T-helper 17 cell (primary cell): ENCODE data around the gene CACNA1F. TPM values are rescaled to one million over a fixed set of nuclear protein-coding genes. Genes with fewer than 3 reads are reported as not detected.
A peak's percentile ranks its signal among the peaks of the same experiment; 100 is the strongest.

ENCODE experiments used
- ATAC-seq: fragments of 150-1000 bp; cut with Tn5 transposase; 2 replicates; pipeline ENCODE4 v1.10.0; 2021; ENCODE audit warnings: mild to moderate bottlenecking, moderate library complexity
- DNase-seq, 3 donors: peaks; one replicate each; pipeline versions ENCODE4 v3.0.0 to v3.0.0-alpha.2; 2020 to 2021
- H3K9me3 ChIP-seq: one replicate; pipeline ENCODE4 v1.7.0; 2013; ENCODE audit warnings: low read length, mild to moderate bottlenecking; ENCODE audit not compliant: control insufficient read depth, poor library complexity, severe bottlenecking
- H3K27ac Mint-ChIP-seq: one replicate; pipeline ENCODE4 v1.8.0; 2022; ENCODE audit warnings: mild to moderate bottlenecking, moderate library complexity, mixed read lengths
- H3K27me3 Mint-ChIP-seq: one replicate; pipeline ENCODE4 v1.8.0; 2022; ENCODE audit warnings: mixed read lengths
- H3K36me3 Mint-ChIP-seq: one replicate; pipeline ENCODE4 v1.8.0; 2022; ENCODE audit warnings: low read depth, mixed read lengths
- H3K4me1 Mint-ChIP-seq: one replicate; pipeline ENCODE4 v1.8.0; 2022; ENCODE audit warnings: mild to moderate bottlenecking, mixed read lengths
- H3K4me3 Mint-ChIP-seq: one replicate; pipeline ENCODE4 v1.8.0; 2022; ENCODE audit warnings: mild to moderate bottlenecking, moderate library complexity, mixed read lengths
- total RNA-seq, 4 donors: library from RNA in 2 of 4; stranded (reverse) in 2 of 4; gene quantifications; one replicate each; pipeline ENCODE4 v1.2.3 and lab custom pipeline; 2022 to 2026

Gene CACNA1F
- under 1 TPM; 0.47 to 0.67 TPM for total RNA-seq
- 1.2 to 2.2 reads per million in 2 donors for total RNA-seq (lab: John Stamatoyannopoulos, UW)

GRCh38 chrX:49233176-49233575, at the start of gene CACNA1F:
CACNA1F (minus strand) TSS chrX:49233340; CDS start chrX:49233309, 31 bp downstream.
- ATAC-seq, result no peak
- no peak within 1 kb of the TSS for H3K27ac Mint-ChIP-seq
- H3K4me1 Mint-ChIP-seq, result peaks cover 22% of the 10 kb centered on the region
- DNase-seq, result no peak
- H3K27me3 Mint-ChIP-seq, result no peaks in the 10 kb centered on the region
- no peak within 1 kb of the TSS for H3K4me3 Mint-ChIP-seq
- no peaks in the 10 kb centered on the region for H3K36me3 Mint-ChIP-seq
- no peaks in the 10 kb centered on the region for H3K9me3 ChIP-seq

- H3K27me3 Mint-ChIP-seq, result no peaks in the 10 kb centered on the region
- ATAC-seq, result no peak
- DNase-seq, result no peak
- H3K9me3 ChIP-seq, result no peaks in the 10 kb centered on the region
- no peak overlapping the region for H3K27ac Mint-ChIP-seq
- H3K4me1 Mint-ChIP-seq, result peaks cover 24% of the 10 kb centered on the region
- no peak overlapping the region for H3K4me3 Mint-ChIP-seq
- no peaks in the 10 kb centered on the region for H3K36me3 Mint-ChIP-seq
Observed at GRCh38 chrX:49282647-49283011, 49.5 kb upstream of the CACNA1F start.

GRCh38 chrX:49278081-49278480, 44.9 kb upstream of the CACNA1F start:
- no peaks in the 10 kb centered on the region for H3K27me3 Mint-ChIP-seq
- no peak for DNase-seq
- peak overlapping the region; percentile 91 for H3K27ac Mint-ChIP-seq
- no peak for ATAC-seq
- H3K9me3 ChIP-seq, result no peaks in the 10 kb centered on the region
- H3K4me3 Mint-ChIP-seq, result peak overlapping the region; percentile 69
- peaks cover 52% of the 10 kb centered on the region for H3K4me1 Mint-ChIP-seq
- H3K36me3 Mint-ChIP-seq, result peaks cover 2% of the 10 kb centered on the region

- no peak for ATAC-seq
- H3K36me3 Mint-ChIP-seq, result peaks cover 2% of the 10 kb centered on the region
- peak overlapping the region; percentile 69 for H3K4me3 Mint-ChIP-seq
- H3K27me3 Mint-ChIP-seq, result no peaks in the 10 kb centered on the region
- peak overlapping the region; percentile 91 for H3K27ac Mint-ChIP-seq
- no peaks in the 10 kb centered on the region for H3K9me3 ChIP-seq
- peaks cover 53% of the 10 kb centered on the region for H3K4me1 Mint-ChIP-seq
- no peak for DNase-seq
Observed at GRCh38 chrX:49277535-49277830, 44.3 kb upstream of the CACNA1F start.

- no peak for ATAC-seq
- no peaks in the 10 kb centered on the region for H3K9me3 ChIP-seq
- Mint-ChIP-seq H3K36me3 (peaks cover 2% of the 10 kb centered on the region), H3K4me3 (peak overlapping the region; percentile 69), H3K4me1 (peaks cover 51% of the 10 kb centered on the region), H3K27me3 (no peaks in the 10 kb centered on the region), H3K27ac (peak overlapping the region; percentile 91)
- DNase-seq, result no peak
Observed at GRCh38 chrX:49276671-49277534, 43.8 kb upstream of the CACNA1F start.

- DNase-seq (no peak), ATAC-seq (no peak)
- H3K27ac Mint-ChIP-seq, result peak overlapping the region; percentile 32
- peaks cover 54% of the 10 kb centered on the region for H3K4me1 Mint-ChIP-seq
- no peaks in the 10 kb centered on the region for H3K9me3 ChIP-seq
- no peak overlapping the region for H3K4me3 Mint-ChIP-seq
- H3K36me3 Mint-ChIP-seq, result peaks cover 2% of the 10 kb centered on the region
- H3K27me3 Mint-ChIP-seq, result no peaks in the 10 kb centered on the region
Observed at GRCh38 chrX:49276207-49276606, 43.1 kb upstream of the CACNA1F start.

GRCh38 chrX:49273181-49273727, 40.1 kb upstream of the CACNA1F start:
- peaks cover 54% of the 10 kb centered on the region for H3K4me1 Mint-ChIP-seq

GRCh38 chrX:49272421-49272820, 39.3 kb upstream of the CACNA1F start:
- no peak for DNase-seq
- ATAC-seq, result no peak
- Mint-ChIP-seq H3K4me1 (peaks cover 48% of the 10 kb centered on the region), H3K36me3 (peaks cover 2% of the 10 kb centered on the region), H3K27me3 (no peaks in the 10 kb centered on the region), H3K27ac (peak overlapping the region; percentile 49), H3K4me3 (peak overlapping the region; percentile 82)
- H3K9me3 ChIP-seq, result no peaks in the 10 kb centered on the region

More at GRCh38 chrX:49273181-49273727, 40.1 kb upstream of the CACNA1F start:
- no peaks in the 10 kb centered on the region for H3K27me3 Mint-ChIP-seq
- peaks cover 2% of the 10 kb centered on the region for H3K36me3 Mint-ChIP-seq
- no peaks in the 10 kb centered on the region for H3K9me3 ChIP-seq
- peak overlapping the region; percentile 82 for H3K4me3 Mint-ChIP-seq
- peak overlapping the region; percentile 49 for H3K27ac Mint-ChIP-seq
- ATAC-seq (peak; percentile 14), DNase-seq (peak in 1 of 3 donors; percentile 18)

GRCh38 chrX:49271341-49271740, 38.2 kb upstream of the CACNA1F start:
- Mint-ChIP-seq H3K27me3 (no peaks in the 10 kb centered on the region), H3K4me1 (peaks cover 43% of the 10 kb centered on the region), H3K4me3 (peak overlapping the region; percentile 78), H3K36me3 (peaks cover 2% of the 10 kb centered on the region), H3K27ac (peak overlapping the region; percentile 49)
- DNase-seq, result no peak
- no peaks in the 10 kb centered on the region for H3K9me3 ChIP-seq
- ATAC-seq, result no peak

GRCh38 chrX:49270249-49270921, 37.2 kb upstream of the CACNA1F start:
- H3K27ac Mint-ChIP-seq, result peak overlapping the region; percentile 49
- H3K4me1 Mint-ChIP-seq, result peaks cover 36% of the 10 kb centered on the region
- no peak for DNase-seq
- H3K9me3 ChIP-seq, result no peaks in the 10 kb centered on the region
- no peaks in the 10 kb centered on the region for H3K27me3 Mint-ChIP-seq
- no peak for ATAC-seq
- peak overlapping the region; percentile 78 for H3K4me3 Mint-ChIP-seq
- H3K36me3 Mint-ChIP-seq, result peaks cover 2% of the 10 kb centered on the region

- H3K9me3 ChIP-seq, result no peaks in the 10 kb centered on the region
- peak within 1 kb of the TSS; percentile 98 for H3K27ac Mint-ChIP-seq
- H3K27me3 Mint-ChIP-seq, result no peaks in the 10 kb centered on the region
- DNase-seq (peak in 2 of 3 donors; percentile 45 to 76), ATAC-seq (peak; percentile 11)
- H3K36me3 Mint-ChIP-seq, result no peaks in the 10 kb centered on the region
- H3K4me3 Mint-ChIP-seq, result peak within 1 kb of the TSS; percentile 94
- peaks cover 34% of the 10 kb centered on the region for H3K4me1 Mint-ChIP-seq
Observed at GRCh38 chrX:49269767-49270248, 36.7 kb upstream of the CACNA1F start, which contains the start of gene PPP1R3F. PPP1R3F (plus strand) TSS chrX:49269793; CDS start chrX:49269870, 77 bp downstream.

- Mint-ChIP-seq H3K4me3 (peak overlapping the region; percentile 94), H3K36me3 (no peaks in the 10 kb centered on the region), H3K4me1 (peaks cover 30% of the 10 kb centered on the region), H3K27ac (peak overlapping the region; percentile 98), H3K27me3 (no peaks in the 10 kb centered on the region)
- DNase-seq (peak; percentile 80 to 89 (median 81)), ATAC-seq (peak; percentile 83)
- H3K9me3 ChIP-seq, result no peaks in the 10 kb centered on the region
Observed at GRCh38 chrX:49269010-49269766, 36.0 kb upstream of the CACNA1F start.

- ATAC-seq, result no peak
- Mint-ChIP-seq H3K36me3 (no peaks in the 10 kb centered on the region), H3K27me3 (no peaks in the 10 kb centered on the region)
Observed at GRCh38 chrX:49268702-49269009, 35.5 kb upstream of the CACNA1F start.

More at GRCh38 chrX:49268702-49269009, 35.5 kb upstream of the CACNA1F start:
- no peak for DNase-seq
- Mint-ChIP-seq H3K4me1 (peaks cover 33% of the 10 kb centered on the region), H3K27ac (peak overlapping the region; percentile 98), H3K4me3 (peak overlapping the region; percentile 94)
- no peaks in the 10 kb centered on the region for H3K9me3 ChIP-seq
